Measurements from ENCODE around the gene PDX1. TPM values are rescaled to one million over a fixed set of nuclear protein-coding genes. Genes with fewer than 3 reads are reported as not detected.

PDX1 gene
- not detected in 2 replicates for total RNA-seq

DNA sequence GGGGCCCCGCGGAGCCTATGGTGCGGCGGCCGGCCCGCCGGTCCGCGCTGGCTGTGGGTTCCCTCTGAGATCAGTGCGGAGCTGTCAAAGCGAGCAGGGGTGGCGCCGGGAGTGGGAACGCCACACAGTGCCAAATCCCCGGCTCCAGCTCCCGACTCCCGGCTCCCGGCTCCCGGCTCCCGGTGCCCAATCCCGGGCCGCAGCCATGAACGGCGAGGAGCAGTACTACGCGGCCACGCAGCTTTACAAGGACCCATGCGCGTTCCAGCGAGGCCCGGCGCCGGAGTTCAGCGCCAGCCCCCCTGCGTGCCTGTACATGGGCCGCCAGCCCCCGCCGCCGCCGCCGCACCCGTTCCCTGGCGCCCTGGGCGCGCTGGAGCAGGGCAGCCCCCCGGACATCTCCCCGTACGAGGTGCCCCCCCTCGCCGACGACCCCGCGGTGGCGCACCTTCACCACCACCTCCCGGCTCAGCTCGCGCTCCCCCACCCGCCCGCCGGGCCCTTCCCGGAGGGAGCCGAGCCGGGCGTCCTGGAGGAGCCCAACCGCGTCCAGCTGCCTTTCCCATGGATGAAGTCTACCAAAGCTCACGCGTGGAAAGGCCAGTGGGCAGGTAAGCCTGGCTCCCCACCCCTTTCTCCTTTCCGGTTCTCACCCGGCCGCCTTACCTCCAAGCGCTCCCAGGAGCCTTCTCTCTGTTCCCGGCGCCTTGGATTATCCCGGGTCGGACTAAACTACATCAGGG, at the start of gene PDX1:
Gene PDX1 (plus strand): TSS at position 67 of the 743 bp plus-strand sequence. CDS start 139 bp downstream, at position 206.

DNA sequence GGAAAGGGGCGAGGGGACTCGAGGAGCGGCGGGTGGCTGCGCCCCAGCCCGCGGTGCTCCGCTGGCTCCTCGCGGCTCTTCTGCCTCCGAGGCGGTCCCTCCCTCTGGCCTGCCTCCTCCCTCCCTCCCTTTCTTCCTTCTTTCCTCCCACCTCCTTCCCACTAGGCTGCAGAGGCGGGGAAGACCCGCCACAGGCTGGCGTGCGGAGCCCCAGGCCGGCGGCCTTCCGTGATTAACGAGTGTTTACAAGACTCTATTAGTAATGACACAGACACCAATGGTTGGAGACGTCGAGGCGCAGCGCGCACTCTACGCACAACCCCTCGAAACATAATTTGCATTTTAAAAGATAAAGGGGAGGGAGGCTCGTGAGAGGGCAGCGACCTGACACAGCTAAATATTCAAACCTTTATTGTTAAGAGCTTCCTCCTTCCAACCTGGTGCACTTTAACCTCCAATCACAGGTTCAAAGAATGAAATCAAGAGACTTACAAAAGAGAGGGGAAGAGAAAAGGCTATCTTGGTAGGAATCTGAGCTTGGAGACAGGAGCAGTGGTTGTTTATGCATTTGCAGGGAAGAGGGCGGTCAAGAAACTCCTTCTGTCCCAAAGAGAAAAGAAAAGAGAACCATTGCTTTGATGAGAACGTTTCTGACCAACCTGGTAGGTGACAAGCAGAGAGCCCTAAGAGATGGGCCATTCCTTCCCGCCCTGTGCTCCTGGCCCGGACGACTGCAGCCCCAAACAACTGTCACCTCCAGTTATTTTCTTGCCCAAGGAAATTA, 49.5 kb downstream of the PDX1 start, which contains the start of gene CDX2:
Gene CDX2 (minus strand): TSS at position 234 of the 784 bp plus-strand sequence. CDS start 309 bp downstream, outside the sequence.

Other genes starting within 250 kb of the PDX1 start
- not detected in 2 replicates for gene GSX1, start 127.5 kb upstream of the PDX1 start, total RNA-seq
- not detected in 2 replicates for gene CDX2, start 49.3 kb downstream of the PDX1 start, total RNA-seq
- not detected in 2 replicates for gene URAD, start 68.7 kb downstream of the PDX1 start, total RNA-seq
- not detected in 2 replicates for gene FLT3, start 180.6 kb downstream of the PDX1 start, total RNA-seq
- gene PAN3, start 218.5 kb downstream of the PDX1 start, total RNA-seq, result 11.9 and 13.2 TPM in 2 replicates

Data from regular cardiac myocyte (primary cell).